Measurements from ENCODE around the gene CHCHD1. TPM values are rescaled to one million over a fixed set of nuclear protein-coding genes. Genes with fewer than 3 reads are reported as not detected.

Gene CHCHD1
- total RNA-seq, 1 experiment from 2014 or later, result 36.6 TPM

GRCh38 chr10:73772281-73773151 lies 9.3 kb upstream of the CHCHD1 start (continued):
- TF ChIP-seq ZBTB33 (IDR thresholded peaks at IDR 0.05; ENCODE audit: extremely low read depth, insufficient replicate concordance, low read length), result no peak
- TF ChIP-seq ZNF274 (IDR thresholded peaks at IDR 0.05; ENCODE audit: low read depth, low read length), result no peak
- no peak for TF ChIP-seq EZH2 (IDR thresholded peaks at IDR 0.05)

DNA sequence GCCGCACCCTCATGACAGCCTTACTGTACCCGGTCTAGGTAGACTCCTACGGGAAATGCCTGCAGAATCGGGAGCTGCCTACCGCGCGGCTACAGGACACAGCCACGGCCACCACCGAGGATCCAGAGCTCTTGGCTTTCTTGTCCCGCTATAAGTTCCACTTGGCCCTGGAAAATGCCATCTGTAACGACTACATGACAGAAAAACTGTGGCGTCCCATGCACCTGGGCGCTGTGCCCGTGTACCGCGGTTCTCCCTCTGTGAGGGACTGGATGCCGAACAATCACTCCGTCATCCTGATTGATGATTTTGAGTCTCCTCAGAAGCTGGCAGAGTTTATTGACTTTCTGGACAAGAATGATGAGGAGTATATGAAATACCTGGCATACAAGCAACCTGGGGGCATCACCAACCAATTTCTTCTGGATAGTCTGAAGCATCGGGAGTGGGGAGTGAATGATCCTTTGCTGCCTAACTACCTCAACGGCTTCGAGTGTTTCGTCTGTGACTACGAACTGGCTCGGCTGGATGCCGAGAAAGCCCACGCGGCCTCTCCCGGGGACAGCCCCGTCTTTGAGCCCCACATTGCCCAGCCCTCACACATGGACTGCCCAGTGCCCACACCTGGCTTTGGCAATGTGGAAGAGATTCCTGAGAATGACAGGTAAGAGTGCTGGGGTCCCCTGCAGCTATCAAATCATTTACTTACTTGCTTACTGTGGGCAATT lies 8.5 kb upstream of the CHCHD1 start:
- ChIA-PET POLR2A (interaction anchor here (1.0 to 2.5 kb wide), 4 partner anchors 8 to 37 kb away, joined by 3 to 27 read pairs (median 4); partner anchors contain the start of gene CHCHD1), CTCF (interaction anchor here (0.7 to 1.8 kb wide), 2 partner anchors 9 to 106 kb away, joined by 3 to 7 read pairs; partner anchors contain the start of gene CHCHD1), RAD21 (ENCODE audit: low non-redundant PET in 1 of 2, low total read pairs in 2 of 2, uncharacterized antibody in 2 of 2, unreplicated experiment in 2 of 2) (interaction anchor here in 1 of 2 experiments (1.2 kb wide), 1 partner anchor 10 kb away, joined by 4 read pairs; no protein-coding TSS in a partner anchor)
- TSS peak; percentile 48 for BruUV-seq (replicated peaks)
- Histone ChIP-seq H3K9me2 (ENCODE audit: insufficient read depth) (no peaks in the 10 kb centered on the region), H3K4me1 (ENCODE audit: control insufficient read depth in 1 of 2, insufficient read depth in 2 of 2, low read length in 2 of 2) (peaks cover 9 to 25% of the 10 kb centered on the region in 2 experiments), H3K9ac (ENCODE audit: low read length) (peak overlapping the region; percentile 86), H3K4me3 (replicated peaks in 1 of 2; ENCODE audit: low read depth in 1 of 2, low read length in 2 of 2) (peak overlapping the region; percentile 66 to 83), H3K79me2 (ENCODE audit: insufficient read depth, low read length) (peaks cover 43% of the 10 kb centered on the region), H3K27ac (ENCODE audit: low read depth, low read length) (peak overlapping the region; percentile 97), H3K36me3 (ENCODE audit: control insufficient read depth in 1 of 2, insufficient read depth in 2 of 2, low read length in 2 of 2) (peaks cover 23 to 38% of the 10 kb centered on the region in 2 experiments), H3K27me3 (ENCODE audit: insufficient read depth, low read length) (no peaks in the 10 kb centered on the region), H2AFZ (ENCODE audit: low read depth, low read length, poor library complexity, severe bottlenecking) (no peak overlapping the region), H3K4me2 (ENCODE audit: low read length) (peak overlapping the region; percentile 77), H4K20me1 (ENCODE audit: insufficient read depth) (no peaks in the 10 kb centered on the region), H3K9me3 (ENCODE audit: control insufficient read depth in 1 of 2, insufficient read depth in 1 of 2, low read depth in 1 of 2, low read length in 2 of 2) (no peaks in the 10 kb centered on the region)
- ATAC-seq (peak; percentile 3), DNase-seq (ENCODE audit: low read depth, low spot score) (no peak)
- intact Hi-C loops (cut with micrococcal nuclease), result loop anchor here (5.0 kb wide), 1 partner anchor 104 kb away; no protein-coding TSS in a partner anchor
- TF ChIP-seq SIN3A (IDR thresholded peaks at IDR 0.05; ENCODE audit: low read depth), result no peak
- no peak for TF ChIP-seq CEBPB (IDR thresholded peaks at IDR 0.05; ENCODE audit: low read depth)
- TF ChIP-seq RAD21 (IDR thresholded peaks at IDR 0.05; ENCODE audit: low read depth), result no peak
- TF ChIP-seq, protein P1, sequence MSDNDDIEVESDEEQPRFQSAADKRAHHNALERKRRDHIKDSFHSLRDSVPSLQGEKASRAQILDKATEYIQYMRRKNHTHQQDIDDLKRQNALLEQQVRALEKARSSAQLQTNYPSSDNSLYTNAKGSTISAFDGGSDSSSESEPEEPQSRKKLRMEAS (IDR thresholded peaks at IDR 0.05), result no peak
- no peak for TF ChIP-seq TCF7L2 (IDR thresholded peaks at IDR 0.05; ENCODE audit: borderline replicate concordance, extremely low read depth, insufficient read depth, insufficient read length)
- TF ChIP-seq, protein P2, sequence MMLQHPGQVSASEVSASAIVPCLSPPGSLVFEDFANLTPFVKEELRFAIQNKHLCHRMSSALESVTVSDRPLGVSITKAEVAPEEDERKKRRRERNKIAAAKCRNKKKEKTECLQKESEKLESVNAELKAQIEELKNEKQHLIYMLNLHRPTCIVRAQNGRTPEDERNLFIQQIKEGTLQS (IDR thresholded peaks at IDR 0.05), result no peak
- no peak for TF ChIP-seq ZBTB33 (IDR thresholded peaks at IDR 0.05; ENCODE audit: extremely low read depth, insufficient replicate concordance, low read length)
- TF ChIP-seq POLR2AphosphoS5 (IDR thresholded peaks at IDR 0.05; ENCODE audit: low read depth, low read length), result no peak
- TF ChIP-seq EGR1 (IDR thresholded peaks at IDR 0.05; ENCODE audit: low read depth), result no peak
- no peak for TF ChIP-seq POLR2A (IDR thresholded peaks at IDR 0.05; ENCODE audit: borderline replicate concordance, extremely low read depth, insufficient read depth, insufficient read length)
- TF ChIP-seq EZH2 (IDR thresholded peaks at IDR 0.05), result no peak
- TF ChIP-seq CTCF (IDR thresholded peaks at IDR 0.05 in 2 of 3, conservative IDR thresholded peaks at IDR 0.05 in 1 of 3; ENCODE audit: borderline replicate concordance in 1 of 3, insufficient read depth in 1 of 3, low read depth in 2 of 3, low read length in 2 of 3), result no peak
- TF ChIP-seq SP1 (IDR thresholded peaks at IDR 0.05; ENCODE audit: low read depth), result no peak
- TF ChIP-seq CBX3 (IDR thresholded peaks at IDR 0.05; ENCODE audit: low read depth), result no peak
